Measurements from ENCODE around the gene ANKFN1. TPM values are rescaled to one million over a fixed set of nuclear protein-coding genes. Genes with fewer than 3 reads are reported as not detected.

Gene ANKFN1
- polyA plus RNA-seq, 3 donors: not detected

DNA sequence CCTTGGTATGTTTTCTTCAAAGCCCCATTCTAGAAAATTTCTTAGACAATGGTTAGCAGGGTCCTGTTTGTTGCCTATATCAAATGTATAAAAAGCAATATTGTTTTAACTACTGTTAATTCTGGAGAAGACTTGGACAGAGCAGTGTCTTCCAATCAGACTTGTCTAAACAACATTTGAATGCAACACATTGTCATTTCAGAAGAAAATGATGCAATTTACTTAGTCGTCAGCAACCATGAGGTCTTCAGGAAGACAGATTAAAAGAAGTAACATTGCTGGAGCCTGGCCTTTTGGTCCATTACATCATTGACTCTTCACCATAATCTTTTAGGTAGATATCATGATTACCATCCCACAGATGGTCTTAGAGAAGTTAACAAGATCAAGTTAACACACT, 94.5 kb downstream of the ANKFN1 start:
- Histone ChIP-seq H3K27ac (ENCODE audit: low read depth in 1 of 2, low read length in 2 of 2) (no peak overlapping the region), H3K4me2 (replicated peaks; ENCODE audit: extremely low read depth, low read length, poor library complexity, severe bottlenecking) (no peak overlapping the region), H3K27me3 (ENCODE audit: control insufficient read depth in 2 of 2, insufficient read depth in 2 of 2, low read length in 2 of 2) (no peaks in the 10 kb centered on the region), H2AFZ (ENCODE audit: insufficient read depth, low read depth, low read length, poor library complexity, severe bottlenecking) (no peak overlapping the region), H3K79me2 (ENCODE audit: insufficient read depth, low read length) (no peaks in the 10 kb centered on the region), H3K9ac (ENCODE audit: insufficient read depth, low read length, poor library complexity, severe bottlenecking) (no peak overlapping the region), H3K4me1 (ENCODE audit: control insufficient read depth in 1 of 2, insufficient read depth in 2 of 2, low read length in 2 of 2) (no peaks in the 10 kb centered on the region), H3K9me3 (replicated peaks in 1 of 2; ENCODE audit: control insufficient read depth in 1 of 2, insufficient read depth in 1 of 2, low read length in 2 of 2) (no peaks in the 10 kb centered on the region), H3K36me3 (replicated peaks in 1 of 2; ENCODE audit: control insufficient read depth in 1 of 2, insufficient read depth in 2 of 2, low read length in 2 of 2) (no peaks in the 10 kb centered on the region), H4K20me1 (ENCODE audit: insufficient read depth, low read length) (no peaks in the 10 kb centered on the region), H3K4me3 (replicated peaks in 1 of 3; ENCODE audit: low read depth in 2 of 3, low read length in 3 of 3) (no peak overlapping the region)
- no peak overlapping the region for H3K4me3 Mint-ChIP-seq
- TF ChIP-seq, protein P1, sequence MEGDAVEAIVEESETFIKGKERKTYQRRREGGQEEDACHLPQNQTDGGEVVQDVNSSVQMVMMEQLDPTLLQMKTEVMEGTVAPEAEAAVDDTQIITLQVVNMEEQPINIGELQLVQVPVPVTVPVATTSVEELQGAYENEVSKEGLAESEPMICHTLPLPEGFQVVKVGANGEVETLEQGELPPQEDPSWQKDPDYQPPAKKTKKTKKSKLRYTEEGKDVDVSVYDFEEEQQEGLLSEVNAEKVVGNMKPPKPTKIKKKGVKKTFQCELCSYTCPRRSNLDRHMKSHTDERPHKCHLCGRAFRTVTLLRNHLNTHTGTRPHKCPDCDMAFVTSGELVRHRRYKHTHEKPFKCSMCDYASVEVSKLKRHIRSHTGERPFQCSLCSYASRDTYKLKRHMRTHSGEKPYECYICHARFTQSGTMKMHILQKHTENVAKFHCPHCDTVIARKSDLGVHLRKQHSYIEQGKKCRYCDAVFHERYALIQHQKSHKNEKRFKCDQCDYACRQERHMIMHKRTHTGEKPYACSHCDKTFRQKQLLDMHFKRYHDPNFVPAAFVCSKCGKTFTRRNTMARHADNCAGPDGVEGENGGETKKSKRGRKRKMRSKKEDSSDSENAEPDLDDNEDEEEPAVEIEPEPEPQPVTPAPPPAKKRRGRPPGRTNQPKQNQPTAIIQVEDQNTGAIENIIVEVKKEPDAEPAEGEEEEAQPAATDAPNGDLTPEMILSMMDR (IDR thresholded peaks at IDR 0.05): no peak
- no CpG with 5 or more reads among the region's 1 CpG for WGBS (ENCODE audit: insufficient coverage)
- peaks cover 0 to 3% (median 0%) of the 10 kb centered on the region in 7 donors for H3K9me3 Mint-ChIP-seq
- intact Hi-C loops (cut with micrococcal nuclease): no loop called here
- H3K36me3 Mint-ChIP-seq: no peaks in the 10 kb centered on the region
- H3K27ac Mint-ChIP-seq: no peak overlapping the region
- no peak for DNase-seq
- no peaks in the 10 kb centered on the region for H3K27me3 Mint-ChIP-seq (ENCODE audit: low read depth in 3 of 3)
- H3K4me1 Mint-ChIP-seq: no peaks in the 10 kb centered on the region

DNA sequence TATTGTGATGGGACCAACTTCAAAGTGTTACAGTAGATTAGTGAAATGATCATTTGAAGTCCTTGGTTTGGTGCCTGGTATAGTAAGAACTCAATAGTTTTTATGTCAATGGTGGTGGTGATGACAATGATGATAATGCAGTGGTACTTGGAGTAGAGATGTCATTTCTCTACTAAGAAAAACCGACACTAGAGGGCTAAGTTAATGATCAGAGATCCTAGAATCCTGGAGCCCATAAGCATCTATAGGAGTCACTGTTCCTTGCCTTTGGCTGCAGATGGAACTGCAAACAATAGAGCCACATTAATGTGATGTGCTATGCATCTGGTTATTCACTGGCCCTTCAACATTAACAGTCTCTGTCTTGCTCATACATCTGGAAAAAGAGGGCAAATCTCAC, 103.8 kb downstream of the ANKFN1 start:
- TF ChIP-seq, protein P1 (IDR thresholded peaks at IDR 0.05): no peak
- Histone ChIP-seq H3K27me3 (ENCODE audit: control insufficient read depth in 2 of 2, insufficient read depth in 2 of 2, low read length in 2 of 2) (no peaks in the 10 kb centered on the region), H3K9ac (ENCODE audit: insufficient read depth, low read length, poor library complexity, severe bottlenecking) (no peak overlapping the region), H3K9me3 (replicated peaks in 1 of 2; ENCODE audit: control insufficient read depth in 1 of 2, insufficient read depth in 1 of 2, low read length in 2 of 2) (no peaks in the 10 kb centered on the region), H2AFZ (ENCODE audit: insufficient read depth, low read depth, low read length, poor library complexity, severe bottlenecking) (no peak overlapping the region), H3K36me3 (replicated peaks in 1 of 2; ENCODE audit: control insufficient read depth in 1 of 2, insufficient read depth in 2 of 2, low read length in 2 of 2) (no peaks in the 10 kb centered on the region), H3K4me1 (ENCODE audit: control insufficient read depth in 1 of 2, insufficient read depth in 2 of 2, low read length in 2 of 2) (no peaks in the 10 kb centered on the region), H4K20me1 (ENCODE audit: insufficient read depth, low read length) (no peaks in the 10 kb centered on the region), H3K4me2 (replicated peaks; ENCODE audit: extremely low read depth, low read length, poor library complexity, severe bottlenecking) (no peak overlapping the region), H3K27ac (ENCODE audit: low read depth in 1 of 2, low read length in 2 of 2) (no peak overlapping the region), H3K79me2 (ENCODE audit: insufficient read depth, low read length) (no peaks in the 10 kb centered on the region), H3K4me3 (replicated peaks in 1 of 3; ENCODE audit: low read depth in 2 of 3, low read length in 3 of 3) (no peak overlapping the region)
- no CpG with 5 or more reads among the region's 1 CpG for WGBS (ENCODE audit: insufficient coverage)
- H3K9me3 Mint-ChIP-seq: peaks cover 0 to 2% (median 0%) of the 10 kb centered on the region in 7 donors
- peaks cover 0 to 2% (median 0%) of the 10 kb centered on the region in 3 donors for H3K27me3 Mint-ChIP-seq (ENCODE audit: low read depth in 3 of 3)
- intact Hi-C loops (cut with micrococcal nuclease): no loop called here
- no peak overlapping the region for H3K27ac Mint-ChIP-seq
- H3K4me1 Mint-ChIP-seq: no peaks in the 10 kb centered on the region
- DNase-seq: no peak
- H3K36me3 Mint-ChIP-seq: no peaks in the 10 kb centered on the region
- H3K4me3 Mint-ChIP-seq: no peak overlapping the region
